ENCODE results near the gene EYA3.

The EYA3 gene

GRCh38 chr1:27956761-27957160, 131.6 kb downstream of the EYA3 start:
- no peak overlapping the region for H3K27ac ChIP-seq
- ChIA-PET POLR2A (ENCODE audit: low non-redundant PET) (no interaction called here), CTCF (no interaction called here)
- no peak for TF ChIP-seq CTCF (conservative IDR thresholded peaks at IDR 0.05; ENCODE audit: low read depth)
- DNase-seq (ENCODE audit: low spot score): no peak

- no peak overlapping the region for H3K27ac ChIP-seq
- DNase-seq (ENCODE audit: low spot score): no peak
- ChIA-PET CTCF (no interaction called here), POLR2A (ENCODE audit: low non-redundant PET) (no interaction called here)
- TF ChIP-seq CTCF (conservative IDR thresholded peaks at IDR 0.05; ENCODE audit: low read depth): no peak
Observed at GRCh38 chr1:27955076-27955475, 133.3 kb downstream of the EYA3 start.

- no peak overlapping the region for H3K27ac ChIP-seq
- TF ChIP-seq CTCF (conservative IDR thresholded peaks at IDR 0.05; ENCODE audit: low read depth): no peak
- no peak for DNase-seq (ENCODE audit: low spot score)
- ChIA-PET CTCF (interaction anchor here (0.5 kb wide), 1 partner anchor 46 kb away, joined by 3 read pairs; no protein-coding TSS in a partner anchor), POLR2A (ENCODE audit: low non-redundant PET) (no interaction called here)
Observed at GRCh38 chr1:27954186-27954585, 134.2 kb downstream of the EYA3 start.

- no peak for TF ChIP-seq CTCF (conservative IDR thresholded peaks at IDR 0.05; ENCODE audit: low read depth)
- no peak for DNase-seq (ENCODE audit: low spot score)
- H3K27ac ChIP-seq: no peak overlapping the region
- CTCF ChIA-PET: interaction anchor here (0.6 kb wide), 1 partner anchor 1087 kb away, joined by 8 read pairs; no protein-coding TSS in a partner anchor
- POLR2A ChIA-PET (ENCODE audit: low non-redundant PET): no interaction called here
Observed at GRCh38 chr1:27952147-27952546, 136.3 kb downstream of the EYA3 start.

- POLR2A ChIA-PET (ENCODE audit: low non-redundant PET): no interaction called here
- TF ChIP-seq CTCF (conservative IDR thresholded peaks at IDR 0.05; ENCODE audit: low read depth): no peak
- no peak overlapping the region for H3K27ac ChIP-seq
- CTCF ChIA-PET: interaction anchor here (0.6 kb wide), 2 partner anchors 28 to 1087 kb away, joined by 4 to 8 read pairs; no protein-coding TSS in a partner anchor
- no peak for DNase-seq (ENCODE audit: low spot score)
Observed at GRCh38 chr1:27951396-27951795, 137.0 kb downstream of the EYA3 start.

- ChIA-PET POLR2A (ENCODE audit: low non-redundant PET) (no interaction called here), CTCF (no interaction called here)
- no peak for DNase-seq (ENCODE audit: low spot score)
- no peak for TF ChIP-seq CTCF (conservative IDR thresholded peaks at IDR 0.05; ENCODE audit: low read depth)
- H3K27ac ChIP-seq: no peak overlapping the region
Observed at GRCh38 chr1:27949027-27949426, 139.4 kb downstream of the EYA3 start.

GRCh38 chr1:27945020-27945419, 143.4 kb downstream of the EYA3 start:
- ChIA-PET CTCF (interaction anchor here (0.6 to 1.2 kb wide), 2 partner anchors 58 to 87 kb away, joined by 4 read pairs; no protein-coding TSS in a partner anchor), POLR2A (ENCODE audit: low non-redundant PET) (no interaction called here)
- no peak overlapping the region for H3K27ac ChIP-seq
- DNase-seq (ENCODE audit: low spot score): no peak
- TF ChIP-seq CTCF (conservative IDR thresholded peaks at IDR 0.05; ENCODE audit: low read depth): no peak
